Lung (tissue), 12 donors: ENCODE measurements around the gene CDYL. TPM values are rescaled to one million over a fixed set of nuclear protein-coding genes. Genes with fewer than 3 reads are reported as not detected.

Experiments used
- ATAC-seq: fragments of 200-7000 bp; cut with Tn5 transposase; one replicate; pipeline ENCODE4 v1.9.1; 2020; ENCODE audit warnings: moderate number of reproducible peaks; ENCODE audit not compliant: insufficient read depth, low FRiP score
- DNase-seq, 3 donors: peaks; one replicate each; pipeline ENCODE4 v3.0.0-alpha.2; 2013 to 2017
- H3K27ac ChIP-seq, 2 donors: one replicate each; pipeline ENCODE4 v1.5.1; 2013; ENCODE audit warnings: mild to moderate bottlenecking in 2 of 2, moderate library complexity in 2 of 2, control low read depth in 1 of 2, inconsistent platforms in 1 of 2, low read depth in 1 of 2, low read length in 1 of 2
- H3K27me3 ChIP-seq, 3 donors: one replicate each; pipeline ENCODE4 v1.5.1; 2013; ENCODE audit warnings: low read length in 2 of 3; ENCODE audit not compliant: control insufficient read depth in 3 of 3, insufficient read depth in 3 of 3
- H3K36me3 ChIP-seq, 4 donors: one replicate each; pipeline ENCODE4 v1.5.1; 2013; ENCODE audit warnings: low read length in 4 of 4, mild to moderate bottlenecking in 1 of 4, moderate library complexity in 1 of 4; ENCODE audit not compliant: control insufficient read depth in 4 of 4, insufficient read depth in 4 of 4
- H3K4me1 ChIP-seq, 5 donors: one replicate each; pipeline ENCODE4 v1.5.1; 2013; ENCODE audit warnings: low read length in 5 of 5, mild to moderate bottlenecking in 2 of 5, moderate library complexity in 1 of 5; ENCODE audit not compliant: control insufficient read depth in 5 of 5, insufficient read depth in 5 of 5
- H3K4me3 ChIP-seq: one replicate; pipeline ENCODE4 v1.5.1; 2013; ENCODE audit warnings: mild to moderate bottlenecking, control low read depth, moderate library complexity
- H3K9ac ChIP-seq, 2 donors: one replicate each; pipeline ENCODE4 v1.5.1; 2013; ENCODE audit warnings: low read length in 2 of 2, control low read depth in 1 of 2; ENCODE audit not compliant: insufficient read depth in 1 of 2
- H3K9me3 ChIP-seq, 4 donors: one replicate each; pipeline ENCODE4 v1.5.1; 2013; ENCODE audit warnings: low read length in 3 of 4, mild to moderate bottlenecking in 1 of 4, moderate library complexity in 1 of 4; ENCODE audit not compliant: control insufficient read depth in 4 of 4, insufficient read depth in 3 of 4
- WGBS, 2 donors: extraction: QIAGEN DNeasy Blood & Tissue Kit; methylation state at CpG; one replicate each; pipeline ENCODE4 v1.1.7; 2013; 5-methylcytosine and 5-hydroxymethylcytosine counted together
- polyA plus RNA-seq, 2 donors: library from polyadenylated mRNA; stranded (reverse); fragments of 200-250 nt; gene quantifications; one replicate each; pipeline ENCODE4 v1.2.1, GENCODE V29; 2013
- total RNA-seq, 2 donors: library from RNA; depleted of rRNA in 1 of 2; stranded (reverse); fragments of >200 nt in 1 of 2; gene quantifications; one replicate each; pipeline ENCODE4 v1.2.1, GENCODE V29; 2014 to 2021
- TF ChIP-seq, protein P1 (sequence below): IDR thresholded peaks from 2 replicates; pipeline ENCODE4 v1.5.1; 2012; ENCODE audit warnings: mild to moderate bottlenecking; ENCODE audit errors: control extremely low read depth, extremely low read depth
- donor health status: control.
- donor health status: control.
- donor health status: Bipolar disorder and iron deficiency.
- donor health status: healthy.
- donor health status: DM: yes; HTN: yes; CAD: no.

Gene CDYL
- total and polyA plus RNA-seq, 4 donors, result 5.8 to 51.6 (median 20.9) TPM

- no peak overlapping the region for H3K4me3 ChIP-seq
- no peaks in the 10 kb centered on the region for H3K9me3 ChIP-seq
Measured at GRCh38 chr6:4929097-4929718, 153.0 kb downstream of the CDYL start.

GRCh38 chr6:4930025-4930691, 154.0 kb downstream of the CDYL start:
- H3K27ac ChIP-seq, result no peak overlapping the region
- no peaks in the 10 kb centered on the region for H3K36me3 ChIP-seq
- 92 to 97% methylated on average over 4 of the region's 4 CpGs for WGBS, 2 donors
- no peaks in the 10 kb centered on the region for H3K9me3 ChIP-seq
- H3K4me3 ChIP-seq, result no peak overlapping the region
- ATAC-seq (no peak), DNase-seq (no peak)
- H3K4me1 ChIP-seq, result peaks cover 0 to 13% (median 3%) of the 10 kb centered on the region in 5 donors
- H3K27me3 ChIP-seq, result no peaks in the 10 kb centered on the region
- TF ChIP-seq, protein P1, sequence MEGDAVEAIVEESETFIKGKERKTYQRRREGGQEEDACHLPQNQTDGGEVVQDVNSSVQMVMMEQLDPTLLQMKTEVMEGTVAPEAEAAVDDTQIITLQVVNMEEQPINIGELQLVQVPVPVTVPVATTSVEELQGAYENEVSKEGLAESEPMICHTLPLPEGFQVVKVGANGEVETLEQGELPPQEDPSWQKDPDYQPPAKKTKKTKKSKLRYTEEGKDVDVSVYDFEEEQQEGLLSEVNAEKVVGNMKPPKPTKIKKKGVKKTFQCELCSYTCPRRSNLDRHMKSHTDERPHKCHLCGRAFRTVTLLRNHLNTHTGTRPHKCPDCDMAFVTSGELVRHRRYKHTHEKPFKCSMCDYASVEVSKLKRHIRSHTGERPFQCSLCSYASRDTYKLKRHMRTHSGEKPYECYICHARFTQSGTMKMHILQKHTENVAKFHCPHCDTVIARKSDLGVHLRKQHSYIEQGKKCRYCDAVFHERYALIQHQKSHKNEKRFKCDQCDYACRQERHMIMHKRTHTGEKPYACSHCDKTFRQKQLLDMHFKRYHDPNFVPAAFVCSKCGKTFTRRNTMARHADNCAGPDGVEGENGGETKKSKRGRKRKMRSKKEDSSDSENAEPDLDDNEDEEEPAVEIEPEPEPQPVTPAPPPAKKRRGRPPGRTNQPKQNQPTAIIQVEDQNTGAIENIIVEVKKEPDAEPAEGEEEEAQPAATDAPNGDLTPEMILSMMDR, result no peak
- H3K9ac ChIP-seq, result no peak overlapping the region

More at GRCh38 chr6:4929097-4929718, 153.0 kb downstream of the CDYL start:
- DNase-seq (no peak), ATAC-seq (no peak)
- H3K4me1 ChIP-seq, result peaks cover 0 to 16% (median 3%) of the 10 kb centered on the region in 5 donors
- no peaks in the 10 kb centered on the region for H3K27me3 ChIP-seq
- 88 to 97% methylated on average over 1 of the region's 1 CpG for WGBS, 2 donors
- H3K27ac ChIP-seq, result no peak overlapping the region
- H3K36me3 ChIP-seq, result no peaks in the 10 kb centered on the region
- TF ChIP-seq, protein P1, result no peak
- H3K9ac ChIP-seq, result no peak overlapping the region

DNA sequence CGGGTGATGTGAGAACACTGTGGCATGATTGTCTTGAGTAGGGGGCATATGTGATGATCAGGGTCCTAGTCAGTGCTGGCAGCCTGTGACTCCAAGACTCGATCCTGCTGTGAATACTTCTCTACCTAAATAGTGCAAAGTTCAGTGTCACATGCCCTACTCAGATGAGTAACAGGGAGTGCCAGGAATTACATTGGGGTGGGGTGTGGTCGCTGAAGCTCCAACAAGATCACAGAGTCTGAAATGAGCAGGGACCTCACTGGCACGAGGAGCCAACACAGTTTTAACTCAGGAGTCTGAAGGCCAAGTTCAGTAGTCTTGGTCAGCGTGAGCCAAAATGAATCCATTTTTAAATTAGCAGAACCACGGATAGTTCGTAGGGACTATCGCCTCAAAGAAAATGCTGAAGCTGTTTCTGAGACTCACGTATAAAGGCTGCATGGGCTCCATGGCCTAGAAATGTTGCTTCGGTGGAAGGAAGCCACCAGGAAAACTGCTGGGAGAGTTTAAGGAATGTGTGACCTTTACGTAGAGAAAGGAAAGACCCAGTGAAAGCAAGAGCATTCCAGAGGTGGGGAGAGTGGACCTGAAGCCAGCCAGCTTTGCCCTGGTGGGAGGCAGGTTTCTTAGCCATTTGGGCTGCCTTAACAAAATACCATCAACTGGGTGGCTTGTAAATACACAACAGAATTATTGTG, 155.5 kb downstream of the CDYL start:
- ATAC-seq, result no peak
- peaks cover 0 to 4% (median 0%) of the 10 kb centered on the region in 4 donors for H3K36me3 ChIP-seq
- WGBS, 2 donors, result 84 to 93% methylated on average over 11 of the region's 11 CpGs
- no peak overlapping the region for H3K9ac ChIP-seq
- no peaks in the 10 kb centered on the region for H3K27me3 ChIP-seq
- no peak for DNase-seq
- TF ChIP-seq, protein P1, result no peak
- H3K4me3 ChIP-seq, result no peak overlapping the region
- H3K9me3 ChIP-seq, result no peaks in the 10 kb centered on the region
- H3K27ac ChIP-seq, result no peak overlapping the region
- peaks cover 0 to 13% (median 3%) of the 10 kb centered on the region in 5 donors for H3K4me1 ChIP-seq
